Hepatocyte (in vitro differentiated cells): ENCODE measurements around the gene PRSS57.

ENCODE experiments used
- CTCF ChIP-seq: fragments of 200-600 bp; sonication (generic); IDR thresholded peaks from 2 replicates; pipeline ENCODE4 v1.5.1; 2016; ENCODE audit warnings: antibody characterized with exemption, mild to moderate bottlenecking; ENCODE audit not compliant: poor library complexity
- EZH2 ChIP-seq: fragments of 200-600 bp; sonication (generic); IDR thresholded peaks from 2 replicates; pipeline ENCODE4 v1.6.1; 2016; ENCODE audit warnings: antibody characterized with exemption, mild to moderate bottlenecking, borderline replicate concordance
- EZH2phosphoT487 ChIP-seq: fragments of 200-600 bp; sonication (generic); IDR thresholded peaks from one replicate; pipeline ENCODE4 v1.6.1; 2018; ENCODE audit warnings: antibody characterized with exemption, mild to moderate bottlenecking, low read depth, moderate library complexity; ENCODE audit not compliant: unreplicated experiment, severe bottlenecking

- no peak for TF ChIP-seq EZH2
- TF ChIP-seq CTCF: no peak
- TF ChIP-seq EZH2phosphoT487: no peak
Observed at GRCh38 chr19:677601-678436, 17.4 kb downstream of the PRSS57 start.
